ENCODE results near the gene TRA2A.

DNA sequence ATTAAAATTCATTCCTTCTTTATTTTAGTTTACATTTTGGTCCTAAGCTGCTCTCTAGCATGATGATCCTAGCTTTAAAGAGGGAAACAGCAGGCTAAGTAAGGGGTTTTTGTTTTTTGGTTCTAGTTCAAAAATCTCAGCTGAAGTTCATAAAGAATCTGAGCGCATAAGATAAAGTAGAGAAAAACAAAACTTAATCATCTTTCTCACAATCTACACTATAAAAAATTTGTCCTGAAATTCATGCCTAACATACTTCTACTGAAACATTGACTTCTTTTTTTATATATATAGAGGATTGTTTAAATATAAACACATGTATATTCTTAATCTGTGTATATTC is 54.7 kb downstream of the TRA2A start:
- TF ChIP-seq EZH2 (IDR thresholded peaks at IDR 0.05) (no peak), POLR2AphosphoS5 (IDR thresholded peaks at IDR 0.05; ENCODE audit: borderline replicate concordance, low read depth, low read length) (no peak), FOXP2 (optimal IDR thresholded peaks at IDR 0.05; ENCODE audit: control extremely low read depth, extremely low read length, insufficient read depth) (no peak)
